Activated CD4-positive, alpha-beta memory T cell treated with anti-CD3 and anti-CD28 coated beads, Interleukin-2, amount 10 ng/mL, durations not matched to agents 7 days and 5 days (primary cell): ENCODE results near the gene CCL14. TPM values are rescaled to one million over a fixed set of nuclear protein-coding genes. Genes with fewer than 3 reads are reported as not detected.
"Not testable (repeated sequence)": the region's sequence is repeated elsewhere in the genome, so short reads cannot be mapped to it uniquely, and the experiment has no call there.

Experiments
- CTCF ChIA-PET: fragments of 350-600 bp; sonication (Branson Sonifier 250); formaldehyde crosslinking; loops from one replicate; lab custom pipeline; 2021; ENCODE audit warnings: antibody characterized with exemption, inconsistent platforms; lab: Charles Lee
- POLR2A ChIA-PET: fragments of 350-600 bp; sonication (Branson Sonifier 250); formaldehyde crosslinking; loops from one replicate; lab custom pipeline; 2021; ENCODE audit warnings: antibody characterized with exemption; lab: Charles Lee
- DNase-seq: peaks from one replicate; pipeline ENCODE4 v3.0.0-alpha.2; 2020
- H3K27ac Mint-ChIP-seq: one replicate; pipeline ENCODE4 v1.8.0; 2021; ENCODE audit warnings: mild to moderate bottlenecking, mixed read lengths
- H3K27me3 Mint-ChIP-seq: one replicate; pipeline ENCODE4 v1.8.0; 2021; ENCODE audit warnings: mixed read lengths
- H3K36me3 Mint-ChIP-seq: one replicate; pipeline ENCODE4 v1.8.0; 2021; ENCODE audit warnings: low read depth, mixed read lengths
- H3K4me1 Mint-ChIP-seq: one replicate; pipeline ENCODE4 v1.8.0; 2021; ENCODE audit warnings: mixed read lengths
- H3K4me3 Mint-ChIP-seq: one replicate; pipeline ENCODE4 v1.8.0; 2021; ENCODE audit warnings: mild to moderate bottlenecking, mixed read lengths
- H3K9me3 Mint-ChIP-seq: one replicate; pipeline ENCODE4 v1.8.0; 2021; ENCODE audit warnings: mixed read lengths
- total RNA-seq, 2 experiments: library from RNA; stranded (reverse); gene quantifications; one replicate each; pipeline ENCODE4 v1.2.3, GENCODE V29; 2021

Gene CCL14
- total RNA-seq, 2 experiments from 2014 or later = not detected

DNA sequence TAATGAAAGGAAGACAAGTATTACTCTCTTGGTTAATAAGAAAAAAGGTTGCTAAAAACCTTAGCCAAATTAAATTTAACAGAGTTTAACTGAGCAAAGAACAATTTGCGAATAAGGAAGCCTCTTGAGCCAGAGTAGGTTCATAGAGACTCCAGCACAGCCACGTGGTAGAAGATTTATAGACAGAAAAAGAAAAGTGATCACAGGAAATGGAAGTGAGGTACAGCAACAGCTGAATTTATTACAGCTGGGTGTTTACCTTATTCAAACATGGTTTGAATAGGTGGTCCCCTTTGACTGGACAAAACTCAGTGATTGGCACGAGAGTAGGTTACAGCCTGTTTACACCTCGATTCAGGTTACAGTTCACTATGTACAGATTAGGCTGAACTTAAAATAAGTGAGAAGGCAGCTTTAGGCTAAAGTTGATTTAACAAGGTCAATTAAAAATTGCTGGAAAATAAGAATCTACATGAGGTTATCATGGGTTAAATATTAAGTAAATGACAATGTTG, 18.1 kb upstream of the CCL14 start:
- DNase-seq = no peak
- H3K27ac Mint-ChIP-seq = no peak overlapping the region
- peaks cover 5% of the 10 kb centered on the region for H3K4me1 Mint-ChIP-seq
- H3K9me3 Mint-ChIP-seq = no peaks in the 10 kb centered on the region
- no peaks in the 10 kb centered on the region for H3K36me3 Mint-ChIP-seq
- H3K4me3 Mint-ChIP-seq = no peak overlapping the region
- ChIA-PET CTCF (interaction anchor here (0.9 to 1.7 kb wide), 8 partner anchors 29 to 241 kb away, joined by 3 to 8 read pairs (median 4); no protein-coding TSS in a partner anchor), POLR2A (interaction anchor here (0.8 kb wide), 1 partner anchor 62 kb away, joined by 3 read pairs; no protein-coding TSS in a partner anchor)
- H3K27me3 Mint-ChIP-seq = no peaks in the 10 kb centered on the region

DNA sequence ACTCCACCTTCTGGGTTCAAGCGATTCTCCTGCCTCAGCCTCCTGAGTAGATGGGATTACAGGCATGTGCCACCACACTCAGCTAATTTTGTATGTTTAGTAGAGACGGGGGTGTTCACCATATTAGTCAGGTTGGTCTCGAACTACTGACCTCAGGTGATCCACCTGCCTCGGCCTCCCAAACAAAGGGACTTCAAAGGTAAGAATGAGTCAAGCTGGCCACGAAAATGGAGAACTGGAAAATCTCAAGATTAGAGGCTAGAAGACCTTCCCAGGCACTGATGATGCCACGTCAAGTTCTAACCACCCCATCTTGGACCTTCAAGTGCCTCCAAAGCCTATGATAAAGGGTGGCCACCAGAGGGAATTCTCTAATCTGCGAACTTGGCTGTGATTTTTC, 16.1 kb upstream of the CCL14 start:
- Mint-ChIP-seq H3K36me3 (no peaks in the 10 kb centered on the region), H3K4me3 (no peak overlapping the region), H3K9me3 (no peaks in the 10 kb centered on the region), H3K4me1 (peaks cover 5% of the 10 kb centered on the region), H3K27me3 (no peaks in the 10 kb centered on the region), H3K27ac (no peak overlapping the region)
- DNase-seq = no peak
- POLR2A ChIA-PET = no interaction called here
- CTCF ChIA-PET = interaction anchor here (1.4 kb wide), 1 partner anchor 26 kb away, joined by 4 read pairs; no protein-coding TSS in a partner anchor

DNA sequence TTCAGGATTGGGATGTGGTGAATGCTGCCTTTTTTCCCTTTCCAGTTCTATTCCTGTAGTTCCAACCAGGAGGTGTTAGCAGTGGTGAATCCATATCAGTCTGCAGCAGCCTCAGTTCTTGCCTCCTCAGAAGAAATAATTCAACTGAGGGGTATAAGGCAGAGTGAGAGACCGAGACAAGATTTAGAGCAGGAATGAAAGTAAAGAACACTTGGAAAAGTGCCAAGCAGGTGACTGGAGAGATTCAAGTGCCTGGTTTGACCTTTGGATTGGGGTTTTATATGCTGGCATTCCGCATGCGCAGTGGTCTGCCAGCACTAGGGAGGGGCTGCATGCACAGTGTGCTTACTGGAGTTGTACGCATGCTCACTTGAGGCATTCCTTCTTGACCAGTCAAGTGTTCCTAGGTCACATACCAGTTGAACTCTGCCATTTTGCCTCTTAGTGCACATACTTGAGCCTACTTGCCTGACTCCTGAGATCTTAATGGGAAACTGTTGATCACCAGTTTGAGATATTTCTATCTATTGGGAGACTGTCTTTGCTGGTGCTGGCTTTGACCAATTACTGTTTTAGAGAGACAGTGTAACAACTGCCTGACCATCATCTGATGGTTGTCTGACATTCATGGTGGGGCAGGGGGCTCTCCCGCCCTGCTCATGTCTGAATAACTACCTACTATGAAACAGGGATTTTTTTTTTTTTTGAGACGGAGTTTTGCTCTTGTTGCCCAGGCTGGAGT, 15.5 kb upstream of the CCL14 start:
- H3K4me3 Mint-ChIP-seq = no peak overlapping the region
- POLR2A ChIA-PET = no interaction called here
- no peaks in the 10 kb centered on the region for H3K9me3 Mint-ChIP-seq
- peaks cover 5% of the 10 kb centered on the region for H3K4me1 Mint-ChIP-seq
- H3K27me3 Mint-ChIP-seq = no peaks in the 10 kb centered on the region
- CTCF ChIA-PET = interaction anchor here (1.1 kb wide), 1 partner anchor 33 kb away, joined by 3 read pairs; no protein-coding TSS in a partner anchor
- H3K36me3 Mint-ChIP-seq = no peaks in the 10 kb centered on the region
- H3K27ac Mint-ChIP-seq = no peak overlapping the region
- no peak for DNase-seq

DNA sequence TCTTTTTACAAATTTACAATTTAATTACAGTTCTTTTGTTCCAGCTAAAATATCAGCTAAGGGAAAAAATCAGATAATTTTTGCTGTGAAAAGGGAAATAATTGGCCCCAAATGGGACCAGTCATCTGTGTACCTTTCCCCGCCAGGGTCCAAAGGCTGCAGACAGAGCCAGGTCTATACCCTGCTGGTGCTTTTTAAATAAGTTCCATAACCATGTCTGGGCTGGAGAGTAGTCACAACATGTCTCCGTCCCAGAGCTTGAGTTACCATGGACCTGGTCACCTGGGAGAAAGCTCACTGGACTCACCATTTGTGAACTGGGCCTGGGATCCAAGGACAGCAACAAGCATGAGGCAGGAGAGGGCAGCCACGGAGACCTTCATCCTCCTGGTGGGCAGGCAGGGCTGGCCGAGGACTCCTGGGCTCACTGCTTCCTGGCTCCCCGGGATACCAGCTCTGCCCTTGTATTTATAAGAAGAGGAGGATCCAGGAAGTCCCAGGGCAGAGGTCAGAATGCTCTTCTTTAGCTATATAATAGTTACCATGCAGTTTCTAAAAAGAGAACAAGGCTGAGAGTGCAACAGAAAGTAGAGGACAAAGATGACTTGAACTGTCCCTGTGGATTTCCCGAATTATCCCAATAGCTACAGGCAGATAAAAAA, 14.7 kb upstream of the CCL14 start, which contains the start of gene CCL15:
Gene CCL15, minus strand, starts transcription at position 444 of the 662 bp plus-strand sequence. Its CDS starts 61 bp downstream, at position 383.
- DNase-seq = no peak
- Mint-ChIP-seq H3K9me3 (no peaks in the 10 kb centered on the region), H3K27me3 (peaks cover 4% of the 10 kb centered on the region), H3K4me1 (peaks cover 5% of the 10 kb centered on the region), H3K36me3 (no peaks in the 10 kb centered on the region), H3K27ac (no peak within 1 kb of the TSS), H3K4me3 (no peak within 1 kb of the TSS)
- ChIA-PET POLR2A (no interaction called here), CTCF (interaction anchor here (0.7 to 1.1 kb wide), 3 partner anchors 25 to 149 kb away, joined by 3 read pairs; no protein-coding TSS in a partner anchor)

DNA sequence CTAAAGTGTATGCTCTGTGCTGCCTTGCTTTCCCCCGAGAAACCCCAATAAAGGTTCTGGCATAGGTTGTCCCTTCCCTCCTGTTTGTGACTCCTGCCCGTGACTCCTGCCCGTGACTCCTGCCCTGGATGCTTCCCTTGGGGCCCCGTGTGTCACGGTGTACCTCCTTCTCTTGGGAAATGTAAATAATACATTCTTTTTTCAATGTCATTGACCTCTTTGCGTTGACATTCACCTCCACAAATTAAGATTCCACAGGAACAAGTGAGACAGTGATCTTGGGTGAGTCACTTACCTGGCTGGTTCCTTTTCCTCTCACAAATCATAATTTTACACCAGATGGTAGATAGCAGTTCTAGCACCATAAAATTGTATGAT, 14.2 kb upstream of the CCL14 start:
- H3K9me3 Mint-ChIP-seq = no peaks in the 10 kb centered on the region
- H3K36me3 Mint-ChIP-seq = no peaks in the 10 kb centered on the region
- ChIA-PET CTCF (interaction anchor here (1.0 kb wide), 1 partner anchor 150 kb away, joined by 3 read pairs; no protein-coding TSS in a partner anchor), POLR2A (no interaction called here)
- peaks cover 7% of the 10 kb centered on the region for H3K27me3 Mint-ChIP-seq
- DNase-seq = no peak
- peaks cover 5% of the 10 kb centered on the region for H3K4me1 Mint-ChIP-seq
- H3K4me3 Mint-ChIP-seq = no peak overlapping the region
- no peak overlapping the region for H3K27ac Mint-ChIP-seq

DNA sequence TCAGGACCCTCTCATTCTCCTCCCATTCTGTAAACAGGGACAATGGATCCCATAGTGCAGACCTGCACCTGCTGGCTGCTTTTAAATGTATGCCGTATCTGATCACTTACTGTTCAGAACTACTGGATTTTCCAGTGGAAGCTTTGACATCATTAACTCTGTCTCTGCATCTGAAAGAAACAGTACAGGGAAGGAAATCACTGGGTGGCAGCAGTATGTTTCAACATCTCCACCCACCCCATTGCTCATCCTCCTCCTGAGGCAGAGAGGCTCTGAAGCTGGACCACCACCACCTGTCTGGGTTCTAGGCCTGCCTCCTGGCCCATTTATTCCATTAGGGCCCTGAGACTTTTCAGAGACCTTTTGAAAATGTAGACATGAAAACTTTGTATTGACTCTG, 12.2 kb upstream of the CCL14 start:
- H3K9me3 Mint-ChIP-seq = no peaks in the 10 kb centered on the region
- ChIA-PET POLR2A (no interaction called here), CTCF (no interaction called here)
- H3K27me3 Mint-ChIP-seq = peaks cover 18% of the 10 kb centered on the region
- no peak overlapping the region for H3K27ac Mint-ChIP-seq
- H3K4me1 Mint-ChIP-seq = no peaks in the 10 kb centered on the region
- DNase-seq = no peak
- no peaks in the 10 kb centered on the region for H3K36me3 Mint-ChIP-seq
- no peak overlapping the region for H3K4me3 Mint-ChIP-seq

DNA sequence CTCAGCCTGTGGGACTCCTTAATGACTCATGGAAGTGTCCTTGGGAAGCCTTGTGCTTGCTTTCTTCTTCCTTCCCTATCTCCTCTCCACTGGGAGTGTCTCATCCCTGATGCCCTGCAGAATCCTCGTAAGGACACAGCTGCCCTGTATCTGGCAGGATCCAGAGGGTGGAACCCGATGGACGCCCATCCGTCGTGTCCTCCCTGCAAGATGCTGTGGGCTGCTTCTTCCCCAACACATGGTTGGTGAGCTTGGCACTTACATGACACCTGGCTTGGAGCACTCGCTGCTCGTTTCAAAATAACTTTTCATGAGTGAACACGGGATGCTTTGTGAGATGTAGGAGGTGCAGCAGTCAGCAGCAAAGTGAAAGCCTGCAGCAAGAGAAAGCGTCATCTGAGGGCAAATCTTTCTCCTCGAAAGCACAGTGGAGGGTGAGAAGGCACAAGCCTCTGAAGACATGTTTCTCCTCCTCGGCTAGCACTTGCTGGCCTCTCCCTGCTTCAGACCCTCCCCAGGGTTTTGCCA, 11.6 kb upstream of the CCL14 start:
- H3K9me3 Mint-ChIP-seq = no peaks in the 10 kb centered on the region
- no peak for DNase-seq
- peaks cover 18% of the 10 kb centered on the region for H3K27me3 Mint-ChIP-seq
- no peak overlapping the region for H3K4me3 Mint-ChIP-seq
- no peaks in the 10 kb centered on the region for H3K4me1 Mint-ChIP-seq
- H3K27ac Mint-ChIP-seq = no peak overlapping the region
- CTCF ChIA-PET = no interaction called here
- POLR2A ChIA-PET = no interaction called here
- no peaks in the 10 kb centered on the region for H3K36me3 Mint-ChIP-seq

DNA sequence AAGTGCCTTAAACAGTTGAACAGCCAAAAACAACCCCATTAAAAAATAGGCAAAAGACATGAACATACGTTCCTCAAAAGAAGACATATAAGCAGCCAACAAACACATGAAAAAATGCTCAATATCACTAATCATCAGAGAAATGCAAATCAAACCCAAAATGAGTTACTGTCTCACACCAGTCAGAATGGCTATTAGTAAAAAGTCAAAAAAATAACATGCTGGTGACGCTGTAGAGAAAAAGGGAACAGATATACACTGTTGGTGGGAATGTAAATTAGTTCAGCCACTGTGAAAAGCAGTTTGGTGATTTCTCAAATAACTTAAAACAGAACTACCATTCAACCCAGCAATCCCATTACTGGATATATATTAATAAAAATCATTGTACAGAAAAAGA, 8.8 kb upstream of the CCL14 start:
- CTCF ChIA-PET = not testable (repeated sequence)

DNA sequence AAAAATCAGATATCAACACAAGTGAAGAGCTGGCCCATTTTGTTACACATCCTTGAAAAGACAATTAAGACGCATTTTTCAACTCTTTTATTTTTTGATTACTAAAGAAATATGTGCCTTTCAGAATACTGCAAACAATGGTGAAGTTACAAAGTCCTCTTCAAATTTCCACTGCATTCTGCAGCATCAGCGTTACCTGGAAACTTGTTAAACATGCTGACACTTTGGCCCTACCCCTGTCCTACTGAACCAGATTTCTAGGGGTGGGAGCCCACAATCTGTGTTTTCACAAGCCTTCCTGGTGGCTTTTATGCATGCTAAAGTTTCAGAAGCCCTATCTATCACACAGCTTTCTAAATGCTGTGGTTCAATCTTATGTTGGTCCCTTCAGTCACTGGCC, 4.5 kb upstream of the CCL14 start:
- Mint-ChIP-seq H3K36me3 (no peaks in the 10 kb centered on the region), H3K9me3 (no peaks in the 10 kb centered on the region), H3K27me3 (peaks cover 16% of the 10 kb centered on the region), H3K4me3 (no peak overlapping the region), H3K4me1 (no peaks in the 10 kb centered on the region), H3K27ac (no peak overlapping the region)
- no peak for DNase-seq
- ChIA-PET CTCF (no interaction called here), POLR2A (no interaction called here)

More for the DNA sequence above, 8.8 kb upstream of the CCL14 start:
- H3K4me1 Mint-ChIP-seq, H3K36me3 Mint-ChIP-seq, POLR2A ChIA-PET, H3K4me3 Mint-ChIP-seq, DNase-seq, H3K27ac Mint-ChIP-seq, H3K9me3 Mint-ChIP-seq: not testable (repeated sequence)
- peaks cover 21% of the 10 kb centered on the region for H3K27me3 Mint-ChIP-seq

DNA sequence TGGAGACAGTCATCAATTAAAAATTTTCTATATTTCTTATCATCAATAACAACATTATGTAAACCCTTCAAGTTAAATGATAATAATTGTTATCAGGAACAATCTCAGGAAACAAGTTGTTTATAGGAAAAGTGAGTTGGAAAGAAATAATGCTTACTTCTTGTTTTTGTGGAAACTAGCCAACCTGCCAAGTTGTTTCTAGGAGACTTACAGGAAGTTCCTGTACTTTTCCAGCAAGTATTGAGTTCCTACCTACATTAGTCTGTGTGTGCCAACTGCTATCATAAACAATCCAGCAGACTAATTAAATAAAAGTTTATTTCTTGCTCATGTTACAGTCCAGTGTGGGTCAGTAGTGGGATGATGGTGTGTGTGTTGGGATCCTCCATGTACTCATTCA, 1.6 kb upstream of the CCL14 start:
- DNase-seq = no peak
- H3K27ac Mint-ChIP-seq = no peak overlapping the region
- no peaks in the 10 kb centered on the region for H3K36me3 Mint-ChIP-seq
- no peaks in the 10 kb centered on the region for H3K4me1 Mint-ChIP-seq
- no peaks in the 10 kb centered on the region for H3K9me3 Mint-ChIP-seq
- no peak overlapping the region for H3K4me3 Mint-ChIP-seq
- CTCF ChIA-PET = no interaction called here
- H3K27me3 Mint-ChIP-seq = peaks cover 3% of the 10 kb centered on the region
- POLR2A ChIA-PET = no interaction called here

DNA sequence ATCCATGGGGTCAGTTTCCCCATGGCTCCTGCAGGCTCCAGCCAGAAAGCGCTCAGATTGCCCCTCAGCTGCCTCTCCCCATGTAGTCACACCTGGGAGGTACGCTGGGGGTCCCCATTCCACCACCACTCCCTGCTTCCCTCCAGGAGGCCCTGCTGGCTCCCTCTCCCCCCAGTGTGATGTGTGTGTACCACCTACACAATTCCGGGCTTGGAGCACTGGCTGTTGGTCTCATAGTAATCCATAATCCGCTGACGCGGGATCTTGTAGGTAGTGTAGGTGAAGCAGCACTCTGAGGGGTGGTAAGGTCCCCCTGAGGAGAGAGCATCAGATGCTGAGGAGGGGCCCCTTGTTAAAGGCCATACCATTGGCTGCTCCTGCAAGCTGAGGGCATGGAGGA, 2.4 kb downstream of the CCL14 start:
- no peaks in the 10 kb centered on the region for H3K36me3 Mint-ChIP-seq
- ChIA-PET CTCF (interaction anchor here (1.0 kb wide), 1 partner anchor 15 kb away, joined by 5 read pairs; no protein-coding TSS in a partner anchor), POLR2A (no interaction called here)
- no peaks in the 10 kb centered on the region for H3K9me3 Mint-ChIP-seq
- DNase-seq = no peak
- no peak overlapping the region for H3K4me3 Mint-ChIP-seq
- H3K4me1 Mint-ChIP-seq = no peaks in the 10 kb centered on the region
- H3K27me3 Mint-ChIP-seq = no peaks in the 10 kb centered on the region
- no peak overlapping the region for H3K27ac Mint-ChIP-seq

DNA sequence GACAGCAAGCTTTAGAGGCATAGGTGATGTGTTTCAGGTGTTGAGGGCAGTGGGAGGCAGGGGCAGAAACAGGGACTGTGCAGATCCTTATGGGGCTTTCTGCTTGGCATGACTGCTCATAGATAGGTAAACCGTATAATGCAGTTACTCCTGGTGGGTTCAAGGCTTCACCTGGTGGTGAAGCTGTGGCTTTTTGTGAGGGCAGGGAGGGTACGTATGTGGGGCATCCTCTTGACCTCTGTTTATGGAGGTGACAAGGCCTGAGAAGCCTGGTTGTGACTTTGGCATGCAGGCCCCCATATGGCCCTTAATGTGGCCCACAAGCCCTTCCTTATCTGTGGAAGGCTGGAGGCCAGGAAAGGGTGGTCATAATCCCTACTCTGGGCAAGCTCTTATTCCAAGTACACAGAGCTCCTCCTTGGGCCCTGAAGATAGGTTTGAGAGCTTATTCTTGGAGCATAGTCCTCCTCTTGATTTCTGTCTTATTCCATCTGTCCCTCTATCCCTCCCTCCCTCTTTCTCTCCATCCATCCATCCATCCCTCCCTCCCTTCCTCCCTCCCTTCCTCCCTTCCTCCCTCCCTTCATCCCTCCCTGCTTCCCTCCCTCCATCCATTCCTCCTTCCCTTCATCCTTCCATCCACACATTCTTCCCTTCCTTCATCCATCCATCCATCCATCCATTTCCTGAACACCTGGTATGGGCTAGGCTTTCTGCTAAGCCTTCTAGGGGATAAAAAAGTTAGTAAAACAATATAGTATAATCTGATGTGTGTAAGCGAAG, 3.9 kb downstream of the CCL14 start:
- ChIA-PET CTCF (interaction anchor here (0.9 to 2.1 kb wide), 4 partner anchors 13 to 166 kb away, joined by 4 to 9 read pairs (median 6); no protein-coding TSS in a partner anchor), POLR2A (no interaction called here)
- Mint-ChIP-seq H3K4me1 (no peaks in the 10 kb centered on the region), H3K9me3 (no peaks in the 10 kb centered on the region), H3K36me3 (no peaks in the 10 kb centered on the region), H3K27me3 (no peaks in the 10 kb centered on the region), H3K27ac (no peak overlapping the region), H3K4me3 (no peak overlapping the region)
- DNase-seq = no peak
